ENCODE measurements around the gene S100PBP.

Gene S100PBP

DNA sequence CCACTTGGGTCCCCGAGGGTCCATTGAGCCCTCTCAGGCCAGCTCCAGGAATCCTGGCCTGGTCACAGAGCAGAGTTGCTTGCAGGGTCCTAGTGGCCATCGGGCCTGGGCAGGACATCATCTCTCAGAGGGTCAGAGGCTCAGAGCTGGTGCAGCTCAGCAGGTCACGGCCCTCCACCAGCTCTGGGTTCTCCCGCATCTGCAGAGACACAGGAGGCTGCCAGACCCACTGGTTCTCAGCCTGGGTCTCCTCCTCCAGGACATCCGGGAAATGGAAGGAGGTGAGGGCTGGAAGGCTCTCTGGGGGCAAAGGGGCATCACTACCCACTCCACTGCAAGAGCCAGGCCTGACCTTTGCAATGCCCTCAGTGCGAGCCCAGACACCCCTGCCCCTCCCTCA, 77.2 kb downstream of the S100PBP start:
- TF ChIP-seq, protein P1, sequence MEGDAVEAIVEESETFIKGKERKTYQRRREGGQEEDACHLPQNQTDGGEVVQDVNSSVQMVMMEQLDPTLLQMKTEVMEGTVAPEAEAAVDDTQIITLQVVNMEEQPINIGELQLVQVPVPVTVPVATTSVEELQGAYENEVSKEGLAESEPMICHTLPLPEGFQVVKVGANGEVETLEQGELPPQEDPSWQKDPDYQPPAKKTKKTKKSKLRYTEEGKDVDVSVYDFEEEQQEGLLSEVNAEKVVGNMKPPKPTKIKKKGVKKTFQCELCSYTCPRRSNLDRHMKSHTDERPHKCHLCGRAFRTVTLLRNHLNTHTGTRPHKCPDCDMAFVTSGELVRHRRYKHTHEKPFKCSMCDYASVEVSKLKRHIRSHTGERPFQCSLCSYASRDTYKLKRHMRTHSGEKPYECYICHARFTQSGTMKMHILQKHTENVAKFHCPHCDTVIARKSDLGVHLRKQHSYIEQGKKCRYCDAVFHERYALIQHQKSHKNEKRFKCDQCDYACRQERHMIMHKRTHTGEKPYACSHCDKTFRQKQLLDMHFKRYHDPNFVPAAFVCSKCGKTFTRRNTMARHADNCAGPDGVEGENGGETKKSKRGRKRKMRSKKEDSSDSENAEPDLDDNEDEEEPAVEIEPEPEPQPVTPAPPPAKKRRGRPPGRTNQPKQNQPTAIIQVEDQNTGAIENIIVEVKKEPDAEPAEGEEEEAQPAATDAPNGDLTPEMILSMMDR (IDR thresholded peaks at IDR 0.05; ENCODE audit: insufficient read depth, missing control alignments) = no peak
- FAIRE-seq (no peak), DNase-seq (ENCODE audit: insufficient read length, low spot score) (no peak)

DNA sequence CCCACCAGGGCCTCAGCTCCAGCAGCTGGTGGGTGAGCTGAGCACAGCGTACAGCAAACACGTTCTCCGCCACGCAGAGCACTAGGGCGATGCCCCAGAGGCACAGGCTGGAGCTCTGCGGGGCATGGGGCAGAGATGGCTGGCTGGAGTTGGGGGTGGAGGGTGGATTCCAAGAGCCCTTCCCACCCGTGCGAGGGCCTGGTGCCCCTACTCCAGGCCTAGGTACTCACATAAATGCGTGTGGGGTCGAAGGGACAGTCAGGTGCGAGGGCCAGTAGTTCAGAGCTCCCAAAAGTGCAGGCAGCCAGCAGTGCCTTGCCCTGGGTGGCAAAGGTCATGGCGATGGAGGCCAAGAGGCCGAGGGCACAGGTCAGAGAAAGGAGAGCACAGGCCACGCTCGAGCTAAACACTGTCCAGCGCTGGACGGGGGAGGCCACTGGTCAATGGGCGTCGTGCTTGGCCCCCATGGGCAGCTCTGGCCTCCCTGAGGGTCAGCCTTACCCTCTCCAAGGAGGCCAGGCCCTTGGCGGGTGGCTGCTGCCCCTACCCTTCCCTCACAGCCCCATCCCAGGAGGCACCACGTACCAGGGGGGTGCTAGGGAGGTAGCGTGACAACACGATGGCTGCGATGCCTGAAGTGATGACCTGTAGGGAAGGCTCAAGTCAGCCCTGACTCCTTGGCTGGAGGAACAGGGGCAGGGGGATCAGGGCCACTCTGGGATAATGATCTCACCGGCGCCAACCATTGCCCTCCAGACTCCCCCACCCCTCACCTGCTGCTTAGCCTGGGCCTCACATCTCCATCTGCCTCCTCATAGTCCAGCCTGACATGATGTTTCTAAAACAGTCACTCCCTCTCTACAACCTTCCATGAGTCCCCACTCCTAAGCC, 78.1 kb downstream of the S100PBP start:
- DNase-seq (ENCODE audit: insufficient read length, low spot score) (no peak), FAIRE-seq (no peak)
- TF ChIP-seq, protein P1 (IDR thresholded peaks at IDR 0.05; ENCODE audit: insufficient read depth, missing control alignments) = no peak

DNA sequence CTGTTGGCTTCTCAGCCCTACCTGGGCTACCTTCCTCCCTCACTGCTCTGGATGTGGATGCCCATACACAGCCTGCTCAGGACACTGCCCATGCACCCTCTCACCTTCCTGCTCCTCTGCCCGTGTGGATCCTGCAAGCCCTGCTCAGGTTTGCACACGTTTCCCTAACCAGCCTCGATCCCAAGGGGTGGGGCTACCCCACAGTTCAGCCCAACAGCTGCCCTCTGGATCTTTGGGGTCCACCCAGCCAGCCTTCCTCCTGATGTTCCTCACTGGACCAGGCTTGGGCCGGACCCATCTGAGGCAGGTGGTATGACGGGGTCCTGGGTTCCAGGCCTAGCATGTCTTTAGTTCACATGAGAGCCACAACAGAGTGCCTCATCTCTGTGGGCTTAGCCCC, 79.0 kb downstream of the S100PBP start:
- TF ChIP-seq, protein P1 (IDR thresholded peaks at IDR 0.05; ENCODE audit: insufficient read depth, missing control alignments) = no peak
- FAIRE-seq (no peak), DNase-seq (ENCODE audit: insufficient read length, low spot score) (no peak)

DNA sequence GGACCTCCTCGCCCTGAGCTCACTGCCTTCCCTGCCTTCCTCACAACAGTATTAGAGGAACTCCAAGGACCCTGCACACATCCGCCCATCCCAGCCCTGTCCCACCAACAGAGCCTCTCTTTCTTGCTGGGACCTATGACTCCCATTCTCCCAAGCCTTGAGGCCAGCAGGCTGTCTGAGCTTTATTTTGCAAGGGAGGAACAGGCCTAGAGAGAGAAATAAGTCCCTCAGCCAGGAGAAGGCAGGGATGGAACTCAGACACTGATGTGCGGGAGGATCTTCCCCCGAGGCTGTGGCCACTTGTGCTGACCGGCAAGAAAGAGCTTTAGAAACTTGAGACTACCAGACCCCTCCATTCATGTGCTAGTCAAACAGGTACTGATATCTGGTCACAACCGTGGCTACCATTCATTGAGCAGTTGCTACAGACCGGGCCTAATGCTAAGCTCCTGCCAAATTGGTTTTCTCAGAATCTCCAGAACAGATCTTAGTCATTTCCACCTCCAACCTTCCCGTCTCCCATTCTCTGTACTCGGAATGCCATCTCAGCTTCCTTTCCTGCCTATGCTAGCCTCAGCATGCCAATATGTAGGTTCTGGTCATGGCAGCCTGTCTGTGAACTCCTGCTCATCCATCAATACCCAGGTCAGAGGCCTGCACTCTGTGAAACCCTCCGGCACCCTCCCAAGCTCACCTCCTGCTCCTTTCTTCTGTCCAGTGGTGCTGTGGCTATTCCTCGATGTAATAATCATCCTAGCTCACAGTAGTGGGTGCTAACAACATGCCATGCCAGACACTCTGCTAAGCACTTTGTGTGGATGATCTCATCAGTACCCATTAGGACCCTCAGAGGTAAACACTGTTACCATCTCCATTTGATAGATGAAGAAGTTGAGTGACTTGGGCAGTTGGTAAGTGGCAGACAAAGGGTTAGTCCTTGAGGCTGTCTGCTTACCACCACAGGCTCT, 79.9 kb downstream of the S100PBP start:
- FAIRE-seq (no peak), DNase-seq (ENCODE audit: insufficient read length, low spot score) (no peak)
- TF ChIP-seq, protein P1 (IDR thresholded peaks at IDR 0.05; ENCODE audit: insufficient read depth, missing control alignments) = no peak

DNA sequence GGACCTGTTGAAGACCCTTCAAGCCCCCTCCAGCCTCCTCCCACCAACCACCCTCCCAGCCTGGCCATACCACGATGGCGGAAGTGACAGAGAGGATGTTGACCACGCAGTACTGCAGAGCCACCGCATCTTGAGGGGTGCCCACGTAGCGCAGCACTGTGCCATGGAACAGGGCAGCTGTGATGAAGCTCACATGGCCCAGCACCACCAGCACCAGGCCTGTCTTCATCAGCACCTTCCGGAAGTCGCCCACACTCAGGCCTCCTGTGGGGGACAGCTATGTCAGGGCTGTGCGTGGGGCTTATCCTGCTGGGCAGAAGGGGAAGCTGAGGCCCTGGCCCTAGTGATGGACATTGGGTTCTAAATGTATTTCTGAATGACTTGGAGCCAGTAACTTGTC, 80.6 kb downstream of the S100PBP start:
- DNase-seq (ENCODE audit: insufficient read length, low spot score) (no peak), FAIRE-seq (no peak)
- TF ChIP-seq, protein P1 (IDR thresholded peaks at IDR 0.05; ENCODE audit: insufficient read depth, missing control alignments) = no peak

DNA sequence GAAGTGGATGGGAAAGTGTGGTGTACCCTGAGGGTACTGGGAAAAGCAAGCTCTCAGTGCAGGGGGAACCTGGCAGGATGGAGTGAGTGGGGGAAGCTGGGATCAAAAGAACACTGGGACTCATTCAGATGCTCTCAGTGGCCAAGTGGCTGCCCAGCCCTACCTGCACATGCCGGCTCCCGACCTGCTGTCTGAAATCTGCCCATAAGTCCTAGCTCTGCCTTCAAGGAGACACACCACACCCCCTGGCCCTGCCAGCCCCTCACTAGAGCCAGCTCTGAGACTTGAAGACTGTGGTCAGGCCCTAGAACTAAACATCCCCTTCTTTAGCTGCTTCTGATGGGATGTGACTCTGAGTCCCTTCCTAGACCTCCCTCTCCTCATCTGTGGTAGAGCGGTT, 81.5 kb downstream of the S100PBP start:
- FAIRE-seq (no peak), DNase-seq (ENCODE audit: insufficient read length, low spot score) (no peak)
- TF ChIP-seq, protein P1 (IDR thresholded peaks at IDR 0.05; ENCODE audit: insufficient read depth, missing control alignments) = no peak
